ENCODE data around the gene HES2. TPM values are rescaled to one million over a fixed set of nuclear protein-coding genes. Genes with fewer than 3 reads are reported as not detected.

Gene HES2
- total and polyA plus RNA-seq, 9 donors, result 0.08 to 9.2 (median 0.43) TPM; not detected in 3

GRCh38 chr1:6393400-6394187 is 26.1 kb downstream of the HES2 start, which contains the start of gene ACOT7:
Gene ACOT7, minus strand, starts transcription at chr1:6393767. Its CDS starts 368 bp downstream, at chr1:6393399.
- Histone ChIP-seq H3K9me3 (no peaks in the 10 kb centered on the region), H3K36me3 (no peaks in the 10 kb centered on the region), H3K27ac (peak within 1 kb of the TSS; percentile 86 to 100), H3K4me1 (ENCODE audit: insufficient read depth) (peaks cover 8% of the 10 kb centered on the region), H3K4me3 (peak within 1 kb of the TSS; percentile 57), H3K27me3 (no peaks in the 10 kb centered on the region)
- WGBS, 3 donors, result 0 to 1% (median 0%) methylated on average over 53 to 87 of the region's 87 CpGs
- DNase-seq, result peak; percentile 83 to 91 (median 88)
- TF ChIP-seq POLR2A (IDR thresholded peaks at IDR 0.05), result peak; percentile 84
- TF ChIP-seq, protein P1, sequence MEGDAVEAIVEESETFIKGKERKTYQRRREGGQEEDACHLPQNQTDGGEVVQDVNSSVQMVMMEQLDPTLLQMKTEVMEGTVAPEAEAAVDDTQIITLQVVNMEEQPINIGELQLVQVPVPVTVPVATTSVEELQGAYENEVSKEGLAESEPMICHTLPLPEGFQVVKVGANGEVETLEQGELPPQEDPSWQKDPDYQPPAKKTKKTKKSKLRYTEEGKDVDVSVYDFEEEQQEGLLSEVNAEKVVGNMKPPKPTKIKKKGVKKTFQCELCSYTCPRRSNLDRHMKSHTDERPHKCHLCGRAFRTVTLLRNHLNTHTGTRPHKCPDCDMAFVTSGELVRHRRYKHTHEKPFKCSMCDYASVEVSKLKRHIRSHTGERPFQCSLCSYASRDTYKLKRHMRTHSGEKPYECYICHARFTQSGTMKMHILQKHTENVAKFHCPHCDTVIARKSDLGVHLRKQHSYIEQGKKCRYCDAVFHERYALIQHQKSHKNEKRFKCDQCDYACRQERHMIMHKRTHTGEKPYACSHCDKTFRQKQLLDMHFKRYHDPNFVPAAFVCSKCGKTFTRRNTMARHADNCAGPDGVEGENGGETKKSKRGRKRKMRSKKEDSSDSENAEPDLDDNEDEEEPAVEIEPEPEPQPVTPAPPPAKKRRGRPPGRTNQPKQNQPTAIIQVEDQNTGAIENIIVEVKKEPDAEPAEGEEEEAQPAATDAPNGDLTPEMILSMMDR (IDR thresholded peaks at IDR 0.05), result no peak
- TF ChIP-seq EP300 (IDR thresholded peaks at IDR 0.05), result no peak
- intact Hi-C loops (cut with DNase I), result loop anchor here in 1 of 4 donors (5.0 kb wide), 1 partner anchor 36 kb away; no protein-coding TSS in a partner anchor

DNA sequence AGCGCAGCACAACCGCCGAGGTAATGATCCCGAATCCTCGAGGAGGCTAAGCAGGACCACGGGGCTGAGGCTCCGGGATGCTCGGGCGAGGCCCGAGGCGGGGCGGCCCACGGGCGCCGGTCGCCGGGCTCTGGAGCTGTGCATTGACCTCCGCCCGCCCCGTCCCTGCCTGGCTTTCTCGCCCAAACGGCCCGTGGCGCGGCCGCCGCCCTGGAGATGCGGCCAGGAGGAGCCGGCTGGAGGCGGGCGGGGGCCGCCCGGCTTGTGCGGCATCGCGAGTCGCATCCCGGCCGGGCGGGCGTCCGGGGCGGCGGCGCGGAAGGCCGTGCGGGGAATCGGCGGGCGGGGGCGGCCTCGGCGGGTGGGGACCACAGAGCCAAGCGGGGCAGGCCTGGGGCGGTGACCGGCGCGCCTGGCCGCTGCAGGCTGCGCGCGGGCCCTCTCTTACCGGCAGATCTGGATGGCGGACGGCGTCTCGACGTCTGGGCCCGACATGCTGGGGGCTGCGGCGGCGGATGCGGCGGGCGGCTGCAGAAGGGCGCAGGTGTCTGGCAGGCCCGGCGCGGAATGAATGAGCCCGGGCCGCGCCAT is 26.8 kb downstream of the HES2 start:
- Histone ChIP-seq H3K27me3 (no peaks in the 10 kb centered on the region), H3K4me1 (ENCODE audit: insufficient read depth) (peaks cover 8% of the 10 kb centered on the region), H3K36me3 (no peaks in the 10 kb centered on the region), H3K4me3 (peak overlapping the region; percentile 57), H3K27ac (no peak overlapping the region), H3K9me3 (no peaks in the 10 kb centered on the region)
- intact Hi-C loops (cut with DNase I), result loop anchor here in 1 of 4 donors (5.0 kb wide), 1 partner anchor 36 kb away; no protein-coding TSS in a partner anchor
- TF ChIP-seq EP300 (IDR thresholded peaks at IDR 0.05) (no peak), POLR2A (IDR thresholded peaks at IDR 0.05) (no peak)
- TF ChIP-seq, protein P1 (IDR thresholded peaks at IDR 0.05), result no peak
- DNase-seq, result no peak
- 1 to 2% (median 1%) methylated on average over 35 to 83 of the region's 83 CpGs for WGBS, 3 donors

GRCh38 chr1:6391951-6392808 is 27.5 kb downstream of the HES2 start:
- no peak for DNase-seq
- H3K4me1 ChIP-seq (ENCODE audit: insufficient read depth), result peaks cover 8% of the 10 kb centered on the region
- 45 to 47% (median 46%) methylated on average over 16 of the region's 16 CpGs for WGBS, 3 donors
- H3K9me3 ChIP-seq, result no peaks in the 10 kb centered on the region
- H3K36me3 ChIP-seq, result no peaks in the 10 kb centered on the region
- no peaks in the 10 kb centered on the region for H3K27me3 ChIP-seq
- intact Hi-C loops (cut with DNase I), result loop anchor here in 1 of 4 donors (5.0 kb wide), 1 partner anchor 35 kb away; no protein-coding TSS in a partner anchor
- TF ChIP-seq POLR2A (IDR thresholded peaks at IDR 0.05), result no peak
- TF ChIP-seq, protein P1 (IDR thresholded peaks at IDR 0.05), result no peak
- TF ChIP-seq EP300 (IDR thresholded peaks at IDR 0.05), result no peak
- H3K27ac ChIP-seq, result no peak overlapping the region
- peak overlapping the region; percentile 57 for H3K4me3 ChIP-seq

GRCh38 chr1:6389971-6390370 is 29.7 kb downstream of the HES2 start:
- Histone ChIP-seq H3K27ac (no peak overlapping the region), H3K9me3 (no peaks in the 10 kb centered on the region), H3K36me3 (no peaks in the 10 kb centered on the region), H3K4me1 (ENCODE audit: insufficient read depth) (peaks cover 8% of the 10 kb centered on the region), H3K4me3 (no peak overlapping the region), H3K27me3 (no peaks in the 10 kb centered on the region)
- TF ChIP-seq POLR2A (IDR thresholded peaks at IDR 0.05), result no peak
- TF ChIP-seq, protein P1 (IDR thresholded peaks at IDR 0.05), result no peak
- no peak for TF ChIP-seq EP300 (IDR thresholded peaks at IDR 0.05)
- 91 to 94% (median 93%) methylated on average over 9 of the region's 9 CpGs for WGBS, 3 donors
- intact Hi-C loops (cut with DNase I), result loop anchor here in 1 of 4 donors (5.0 kb wide), 1 partner anchor 33 kb away; no protein-coding TSS in a partner anchor
- no peak for DNase-seq
